Neutrophil (primary cell): Measurements from ENCODE around the gene POLR1E.

Source experiments
- H3K27ac ChIP-seq: fragments of 200-600 bp; sonication (generic); 2 replicates; pipeline ENCODE4 v1.5.1; 2016; ENCODE audit warnings: mild to moderate bottlenecking, moderate library complexity
- H3K27me3 ChIP-seq: fragments of 200-600 bp; sonication (generic); 2 replicates; pipeline ENCODE4 v1.6.0; 2016; ENCODE audit warnings: mild to moderate bottlenecking
- H3K36me3 ChIP-seq: fragments of 200-600 bp; sonication (generic); 2 replicates; pipeline ENCODE4 v1.5.1; 2017
- H3K4me1 ChIP-seq, 2 experiments: fragments of 200-600 bp in 1 of 2; sonication (generic) in 1 of 2; 1 replicate in 1 of 2; 2 replicates in 1 of 2; pipeline versions ENCODE4 v1.5.1 to v1.6.1; 2013 to 2016; ENCODE audit warnings: low read depth in 1 of 2, low read length in 1 of 2, mild to moderate bottlenecking in 1 of 2, moderate library complexity in 1 of 2; ENCODE audit not compliant: control insufficient read depth in 1 of 2, insufficient read depth in 1 of 2
- H3K4me3 ChIP-seq, 2 experiments: fragments of 200-600 bp in 1 of 2; sonication (generic) in 1 of 2; 1 replicate in 1 of 2; 2 replicates in 1 of 2; pipeline ENCODE4 v1.5.1; 2013 to 2016; ENCODE audit warnings: low read depth in 1 of 2, low read length in 1 of 2, mild to moderate bottlenecking in 1 of 2, moderate library complexity in 1 of 2
- H3K9me3 ChIP-seq: fragments of 200-600 bp; sonication (generic); 2 replicates; pipeline ENCODE4 v1.5.1; 2016
- TF ChIP-seq, protein P1 (sequence below): fragments of 200-600 bp; sonication (generic); IDR thresholded peaks from 2 replicates; pipeline ENCODE4 v1.5.1; 2016; ENCODE audit warnings: antibody characterized with exemption

The POLR1E gene

DNA sequence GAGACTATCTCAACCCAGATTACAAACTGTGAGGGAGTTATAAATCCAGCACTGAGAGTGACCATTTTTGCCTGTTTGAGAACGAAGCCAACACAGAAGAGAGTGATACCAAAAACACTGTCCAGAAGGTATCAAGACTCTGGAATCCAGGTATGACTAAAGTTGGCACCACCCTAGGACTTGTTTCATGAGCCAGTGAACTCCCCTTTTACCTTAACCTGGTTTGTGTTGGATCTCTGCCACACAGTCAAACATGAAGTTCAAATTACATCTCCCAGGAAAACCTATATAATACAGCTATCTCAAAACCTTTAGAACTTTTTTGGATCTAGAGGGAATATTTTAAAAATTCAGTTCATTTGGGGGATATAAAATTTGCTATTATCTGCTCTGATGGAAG, 31.9 kb upstream of the POLR1E start:
- H3K4me1 ChIP-seq, result no peaks in the 10 kb centered on the region
- no peak overlapping the region for H3K4me3 ChIP-seq
- TF ChIP-seq, protein P1, sequence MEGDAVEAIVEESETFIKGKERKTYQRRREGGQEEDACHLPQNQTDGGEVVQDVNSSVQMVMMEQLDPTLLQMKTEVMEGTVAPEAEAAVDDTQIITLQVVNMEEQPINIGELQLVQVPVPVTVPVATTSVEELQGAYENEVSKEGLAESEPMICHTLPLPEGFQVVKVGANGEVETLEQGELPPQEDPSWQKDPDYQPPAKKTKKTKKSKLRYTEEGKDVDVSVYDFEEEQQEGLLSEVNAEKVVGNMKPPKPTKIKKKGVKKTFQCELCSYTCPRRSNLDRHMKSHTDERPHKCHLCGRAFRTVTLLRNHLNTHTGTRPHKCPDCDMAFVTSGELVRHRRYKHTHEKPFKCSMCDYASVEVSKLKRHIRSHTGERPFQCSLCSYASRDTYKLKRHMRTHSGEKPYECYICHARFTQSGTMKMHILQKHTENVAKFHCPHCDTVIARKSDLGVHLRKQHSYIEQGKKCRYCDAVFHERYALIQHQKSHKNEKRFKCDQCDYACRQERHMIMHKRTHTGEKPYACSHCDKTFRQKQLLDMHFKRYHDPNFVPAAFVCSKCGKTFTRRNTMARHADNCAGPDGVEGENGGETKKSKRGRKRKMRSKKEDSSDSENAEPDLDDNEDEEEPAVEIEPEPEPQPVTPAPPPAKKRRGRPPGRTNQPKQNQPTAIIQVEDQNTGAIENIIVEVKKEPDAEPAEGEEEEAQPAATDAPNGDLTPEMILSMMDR, result no peak
- H3K9me3 ChIP-seq, result no peaks in the 10 kb centered on the region
- H3K27ac ChIP-seq, result no peak overlapping the region
- H3K36me3 ChIP-seq, result no peaks in the 10 kb centered on the region
- H3K27me3 ChIP-seq, result no peaks in the 10 kb centered on the region

DNA sequence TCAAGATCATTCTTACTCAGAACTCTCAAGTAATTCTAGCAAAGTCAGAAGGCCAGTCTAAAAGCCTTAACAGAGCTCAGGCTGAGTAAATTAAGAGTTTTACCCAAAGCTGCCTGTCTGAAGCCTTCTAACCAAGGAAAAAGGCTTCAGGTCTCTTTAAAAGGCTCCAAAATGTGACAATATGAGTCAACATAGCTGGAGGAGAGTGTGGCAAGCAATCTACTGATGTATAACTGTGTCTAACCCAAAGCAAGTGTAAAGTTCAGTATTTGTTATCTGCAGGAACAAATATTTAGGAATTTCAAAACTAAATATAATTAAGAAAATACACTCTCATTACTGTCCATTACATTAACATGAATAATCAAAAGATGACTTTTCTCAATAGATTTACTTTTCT, 31.5 kb upstream of the POLR1E start:
- no peak overlapping the region for H3K27ac ChIP-seq
- no peak overlapping the region for H3K4me3 ChIP-seq
- H3K27me3 ChIP-seq, result no peaks in the 10 kb centered on the region
- no peaks in the 10 kb centered on the region for H3K36me3 ChIP-seq
- no peaks in the 10 kb centered on the region for H3K9me3 ChIP-seq
- TF ChIP-seq, protein P1, result no peak
- H3K4me1 ChIP-seq, result no peaks in the 10 kb centered on the region

DNA sequence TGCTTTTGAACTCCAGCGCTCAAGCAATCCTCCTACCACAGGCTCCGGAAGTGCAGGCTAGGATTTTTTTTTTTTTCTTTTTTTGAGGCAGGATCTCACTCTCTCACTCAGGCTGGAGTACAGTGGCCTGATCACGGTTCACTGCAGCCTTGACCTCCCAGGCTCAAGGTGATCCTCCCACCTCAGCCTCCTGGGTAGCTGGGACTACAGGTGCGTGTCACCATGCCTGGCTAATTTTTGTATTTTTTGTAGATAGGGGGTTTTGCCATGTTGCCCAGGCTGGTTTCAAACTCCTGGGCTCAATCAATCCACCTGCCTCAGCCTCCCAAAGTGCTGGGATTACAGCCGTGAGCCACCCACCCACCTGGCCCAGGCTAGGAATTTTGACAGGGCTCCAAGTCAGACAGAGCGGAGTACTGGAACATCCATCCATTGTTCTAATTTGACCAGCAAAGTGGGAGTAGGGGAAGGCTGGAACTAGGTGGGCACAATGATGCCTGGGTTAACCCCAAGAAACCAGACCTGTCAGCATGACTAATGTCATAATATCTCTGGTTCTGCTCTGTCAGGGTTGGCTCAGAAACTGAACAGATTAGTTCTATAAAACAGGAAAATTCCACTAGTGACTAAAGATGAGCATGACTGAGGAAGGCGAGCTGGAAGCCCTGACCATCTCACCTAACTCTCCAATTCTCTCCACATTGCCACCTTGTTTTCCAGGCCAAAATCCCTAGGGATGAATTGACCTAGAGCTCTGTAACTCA, 29.7 kb upstream of the POLR1E start:
- no peaks in the 10 kb centered on the region for H3K36me3 ChIP-seq
- no peak overlapping the region for H3K27ac ChIP-seq
- H3K27me3 ChIP-seq, result no peaks in the 10 kb centered on the region
- no peak overlapping the region for H3K4me3 ChIP-seq
- H3K9me3 ChIP-seq, result no peaks in the 10 kb centered on the region
- TF ChIP-seq, protein P1, result no peak
- no peaks in the 10 kb centered on the region for H3K4me1 ChIP-seq

DNA sequence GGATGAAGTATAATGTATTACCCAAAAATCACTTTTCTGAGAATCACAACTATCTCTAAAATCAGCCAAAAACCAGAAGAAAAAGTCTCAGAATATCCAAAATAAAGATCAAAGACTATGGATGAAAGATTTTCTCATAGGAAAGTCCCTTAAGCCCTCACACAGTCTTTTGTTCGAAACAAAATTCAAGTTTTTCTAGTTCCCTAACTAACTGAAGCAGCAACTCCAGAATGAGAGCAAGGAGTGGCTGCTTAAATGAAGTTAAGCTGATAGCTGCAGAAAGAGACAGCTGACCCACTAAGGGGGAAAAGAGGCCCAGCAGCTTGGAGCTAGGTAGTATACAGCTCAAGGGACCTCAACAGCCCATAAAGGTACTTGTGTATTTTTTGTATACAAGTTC, 28.9 kb upstream of the POLR1E start:
- Histone ChIP-seq H3K4me1 (no peaks in the 10 kb centered on the region), H3K4me3 (no peak overlapping the region)
- TF ChIP-seq, protein P1, result no peak

DNA sequence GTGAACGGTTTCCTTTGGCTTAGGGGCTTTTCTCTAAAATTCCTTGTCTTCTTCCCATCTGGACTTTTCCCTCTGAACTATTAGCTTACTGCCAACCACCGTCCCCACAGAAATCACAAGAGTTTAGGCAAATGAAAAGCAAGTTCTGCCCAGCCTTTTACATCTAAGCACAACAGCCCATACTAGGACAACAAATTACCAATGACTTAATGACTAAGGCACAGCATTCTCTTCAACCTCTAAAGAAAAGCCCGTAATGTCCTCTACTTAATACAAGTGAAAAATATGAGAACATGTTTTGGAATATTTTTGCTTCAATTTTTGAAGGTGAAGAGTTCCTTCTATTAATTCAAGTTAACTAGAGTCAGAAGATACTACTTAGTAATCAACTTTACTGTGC, 21.7 kb upstream of the POLR1E start:
- TF ChIP-seq, protein P1, result no peak
- H3K27ac ChIP-seq, result no peak overlapping the region
- H3K9me3 ChIP-seq, result no peaks in the 10 kb centered on the region
- H3K36me3 ChIP-seq, result no peaks in the 10 kb centered on the region
- H3K4me1 ChIP-seq, result peaks cover 21 to 23% of the 10 kb centered on the region in 2 experiments
- H3K27me3 ChIP-seq, result peaks cover 6% of the 10 kb centered on the region
- peak overlapping the region in 1 of 2 experiments; percentile 93 for H3K4me3 ChIP-seq

More for the DNA sequence above, 28.9 kb upstream of the POLR1E start:
- Histone ChIP-seq H3K9me3 (no peaks in the 10 kb centered on the region), H3K27me3 (no peaks in the 10 kb centered on the region), H3K27ac (no peak overlapping the region), H3K36me3 (no peaks in the 10 kb centered on the region)
